PC-3 (cell line): ENCODE data around the gene SLC38A10.

Experiments used
- CTCF ChIP-seq: fragments of 300-600 bp; sonication (generic); conservative IDR thresholded peaks from 2 replicates; pipeline ENCODE4 v1.5.1; 2017; ENCODE audit warnings: antibody characterized with exemption, low read depth, mild to moderate bottlenecking, low read length
- EZH2 ChIP-seq: fragments of 300-600 bp; sonication (generic); IDR thresholded peaks from one replicate; pipeline ENCODE4 v1.6.1; 2017; ENCODE audit warnings: antibody characterized with exemption, mild to moderate bottlenecking, low read length; ENCODE audit not compliant: unreplicated experiment
- EZH2phosphoT487 ChIP-seq: fragments of 300-600 bp; sonication (generic); IDR thresholded peaks from 2 replicates; pipeline ENCODE4 v1.6.1; 2018; ENCODE audit warnings: mild to moderate bottlenecking, antibody characterized with exemption, low read length, borderline replicate concordance

DNA sequence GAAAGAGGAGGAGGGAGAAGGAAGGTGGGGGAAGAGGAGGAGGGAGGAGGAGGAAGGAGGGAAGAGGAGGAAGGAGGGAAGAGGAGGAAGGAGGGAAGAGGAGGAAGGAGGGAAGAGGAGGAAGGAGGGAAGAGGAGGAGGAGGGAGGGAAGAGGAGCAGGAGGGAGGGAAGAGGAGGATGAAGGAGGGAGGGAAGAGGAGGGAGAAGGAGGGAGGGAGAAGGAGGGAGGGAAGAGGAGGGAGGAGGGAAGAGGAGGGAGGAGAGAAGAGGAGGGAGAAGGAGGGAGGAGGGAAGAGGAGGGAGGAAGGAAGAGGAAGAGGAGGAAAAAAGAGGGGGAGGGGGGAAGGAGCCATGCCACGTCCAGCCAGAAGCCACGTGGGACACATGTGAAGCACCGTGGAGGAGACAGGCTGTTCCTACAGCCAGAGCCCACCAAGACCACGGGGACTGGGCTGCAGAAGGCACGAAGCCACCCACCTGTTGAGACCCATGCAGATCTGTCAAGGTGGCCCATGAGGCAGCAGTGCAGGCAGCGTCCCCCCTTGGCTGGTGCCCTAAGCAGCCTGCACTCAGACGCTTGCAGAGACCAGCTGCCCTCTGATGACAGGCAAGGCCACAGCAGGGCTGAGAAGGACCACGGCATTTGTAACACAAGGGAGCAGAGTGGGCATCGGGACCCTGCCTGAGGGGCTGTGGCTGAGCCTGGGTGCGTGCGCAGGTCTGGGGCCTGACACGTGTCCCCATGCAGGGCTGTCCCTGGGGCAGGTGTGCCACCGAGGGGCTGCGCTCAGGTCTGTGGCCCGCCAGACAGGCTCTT lies 45.7 kb downstream of the SLC38A10 start:
- TF ChIP-seq CTCF (no peak), EZH2phosphoT487 (no peak), EZH2 (no peak)
